GM12878 (cell line): ENCODE results near the gene LHX5. TPM values are rescaled to one million over a fixed set of nuclear protein-coding genes. Genes with fewer than 3 reads are reported as not detected.

Experiments
- ATAC-seq: fragments of 200-7000 bp; cut with Tn5 transposase; 3 replicates; pipeline ENCODE4 v1.9.1; 2020; ENCODE audit warnings: mild to moderate bottlenecking, moderate library complexity
- BruUV-seq: library from RNA; stranded (reverse); fragments of 400-500 nt; replicated peaks from 2 replicates; lab custom pipeline; 2021; lab: Mats Ljungman, UMichigan
- CTCF ChIA-PET: fragments of 300-600 bp; sonication (Branson Sonifier 250); formaldehyde crosslinking; extraction: SDS; loops from one replicate; lab custom pipeline; 2021; ENCODE audit warnings: inconsistent platforms; lab: Yijun Ruan, JAX
- POLR2A ChIA-PET: fragments of 350-600 bp; formaldehyde crosslinking; extraction: SDS; loops from one replicate; lab custom pipeline; 2021; ENCODE audit warnings: inconsistent platforms; lab: Charles Lee
- RAD21 ChIA-PET: fragments of 300-600 bp; sonication (Branson Sonifier 250); formaldehyde crosslinking; loops from one replicate; lab custom pipeline; 2023; ENCODE audit warnings: antibody characterized with exemption; ENCODE audit not compliant: unreplicated experiment; lab: Charles Lee
- SMC1A ChIA-PET: fragments of 300-600 bp; sonication (Branson Sonifier 250); formaldehyde crosslinking; loops from one replicate; lab custom pipeline; 2023; ENCODE audit not compliant: unreplicated experiment, uncharacterized antibody; lab: Charles Lee
- DNase-seq: peaks from one replicate; pipeline ENCODE4 v3.0.0-alpha.2; 2011; ENCODE audit warnings: low read depth, low spot score
- FAIRE-seq: peaks from 3 replicates; lab custom pipeline; 2011; peaks lifted over from hg19 to GRCh38; lab: Jason Lieb, UNC
- H2AFZ ChIP-seq: 2 replicates; pipeline ENCODE4 v1.6.0; 2011; ENCODE audit warnings: low read depth, low read length, control low read depth; ENCODE audit not compliant: control insufficient read depth
- H3K27ac ChIP-seq: 2 replicates; pipeline ENCODE4 v1.5.1; 2011; ENCODE audit warnings: control low read depth; ENCODE audit not compliant: control insufficient read depth, insufficient read depth
- H3K27me3 ChIP-seq, 2 experiments: replicated peaks in 1 of 2; 2 replicates each; pipeline versions ENCODE4 v1.6.0 to v1.6.1; 2011; ENCODE audit warnings: low read length in 1 of 2; ENCODE audit not compliant: control insufficient read depth in 2 of 2, insufficient read depth in 2 of 2
- H3K36me3 ChIP-seq, 2 experiments: 2 replicates each; pipeline ENCODE4 v1.5.1; 2011; ENCODE audit warnings: low read length in 1 of 2; ENCODE audit not compliant: control insufficient read depth in 2 of 2, insufficient read depth in 2 of 2
- H3K4me1 ChIP-seq: 2 replicates; pipeline ENCODE4 v1.6.1; 2011; ENCODE audit warnings: mild to moderate bottlenecking, low read length, moderate library complexity, mixed read lengths; ENCODE audit not compliant: control insufficient read depth, insufficient read depth
- H3K4me2 ChIP-seq: 2 replicates; pipeline ENCODE4 v1.6.0; 2011; ENCODE audit warnings: control low read depth; ENCODE audit not compliant: control insufficient read depth, insufficient read depth
- H3K4me3 ChIP-seq: fragments of 200-600 bp; sonication (generic); 2 replicates; pipeline ENCODE4 v1.5.1; 2016
- H3K79me2 ChIP-seq: 2 replicates; pipeline ENCODE4 v1.6.0; 2011; ENCODE audit warnings: low read length; ENCODE audit not compliant: control insufficient read depth, insufficient read depth
- H3K9ac ChIP-seq: 2 replicates; pipeline ENCODE4 v1.8.0; 2011; ENCODE audit warnings: low read length, control low read depth, mixed read lengths; ENCODE audit not compliant: control insufficient read depth, insufficient read depth
- H3K9me3 ChIP-seq: replicated peaks from 3 replicates; pipeline ENCODE4 v1.5.1; 2011; ENCODE audit warnings: mild to moderate bottlenecking, low read length; ENCODE audit not compliant: control insufficient read depth, insufficient read depth
- H4K20me1 ChIP-seq: 2 replicates; pipeline ENCODE4 v1.6.0; 2011; ENCODE audit not compliant: control insufficient read depth, insufficient read depth
- ASH2L ChIP-seq: fragments of 300-600, 200-600 bp; sonication (generic); IDR thresholded peaks from 2 replicates; pipeline ENCODE4 v1.6.1; 2017; ENCODE audit warnings: low read depth, mild to moderate bottlenecking, borderline replicate concordance
- BCL11A ChIP-seq: IDR thresholded peaks from 2 replicates; pipeline ENCODE4 v1.6.1; 2011; ENCODE audit warnings: low read depth, low read length
- BCLAF1 ChIP-seq: fragments of 450-650 bp; IDR thresholded peaks from 2 replicates; pipeline ENCODE4 v1.6.1; 2017; ENCODE audit warnings: antibody characterized with exemption, mild to moderate bottlenecking, moderate library complexity
- EGR1 ChIP-seq, 2 experiments: IDR thresholded peaks; 1 replicate in 1 of 2; 2 replicates in 1 of 2; pipeline ENCODE4 v1.6.1; 2011 to 2012; ENCODE audit warnings: low read depth in 2 of 2, low read length in 2 of 2, borderline replicate concordance in 1 of 2, mild to moderate bottlenecking in 1 of 2, moderate library complexity in 1 of 2
- ETV6 ChIP-seq, 2 experiments: fragments of 450-650 bp in 1 of 2; IDR thresholded peaks in 1 of 2; conservative IDR thresholded peaks in 1 of 2; 2 replicates each; pipeline ENCODE4 v1.6.1; 2014; ENCODE audit warnings: antibody characterized with exemption in 1 of 2, borderline replicate concordance in 1 of 2, low read depth in 1 of 2, mild to moderate bottlenecking in 1 of 2, moderate library complexity in 1 of 2
- IKZF1 ChIP-seq: fragments of 450-650 bp; conservative IDR thresholded peaks from 2 replicates; pipeline ENCODE4 v1.6.1; 2017; ENCODE audit warnings: antibody characterized with exemption, mild to moderate bottlenecking
- MEF2A ChIP-seq: IDR thresholded peaks from 2 replicates; pipeline ENCODE4 v1.6.1; 2011; ENCODE audit warnings: low read depth, mild to moderate bottlenecking, low read length, moderate library complexity; ENCODE audit not compliant: insufficient read depth
- MXI1 ChIP-seq: fragments of 150-350 bp; IDR thresholded peaks from 2 replicates; pipeline ENCODE4 v1.6.1; 2011; ENCODE audit warnings: low read depth, mild to moderate bottlenecking, inconsistent platforms, low read length, improper control_type of control experiment
- NFYB ChIP-seq: IDR thresholded peaks from 2 replicates; pipeline ENCODE4 v1.6.1; 2011; ENCODE audit warnings: low read depth, mild to moderate bottlenecking, low read length, improper control_type of control experiment, moderate library complexity; ENCODE audit not compliant: insufficient read depth
- PAX8 ChIP-seq: fragments of 450-650 bp; IDR thresholded peaks from 2 replicates; pipeline ENCODE4 v1.6.1; 2017; ENCODE audit warnings: mild to moderate bottlenecking, moderate library complexity
- PML ChIP-seq: IDR thresholded peaks from 2 replicates; pipeline ENCODE4 v1.6.1; 2012; ENCODE audit warnings: low read length, inconsistent platforms
- RCOR1 ChIP-seq: conservative IDR thresholded peaks from 2 replicates; pipeline ENCODE4 v1.6.1; 2012; ENCODE audit warnings: low read depth, low read length, improper control_type of control experiment
- SMARCA5 ChIP-seq: fragments of 450-650 bp; IDR thresholded peaks from 2 replicates; pipeline ENCODE4 v1.6.1; 2017; ENCODE audit warnings: mild to moderate bottlenecking
- TAF1 ChIP-seq: IDR thresholded peaks from 2 replicates; pipeline ENCODE4 v1.6.1; 2011; ENCODE audit warnings: mild to moderate bottlenecking, low read depth, low read length, borderline replicate concordance
- YY1 ChIP-seq: IDR thresholded peaks from 2 replicates; pipeline ENCODE4 v1.6.1; 2011; ENCODE audit warnings: low read depth, mild to moderate bottlenecking, low read length
- WGBS: methylation state at CpG from one replicate; pipeline ENCODE4 v1.1.6; 2016; ENCODE audit warnings: low lambda C conversion rate; ENCODE audit not compliant: insufficient replicate concordance, insufficient coverage; ENCODE audit errors: missing lambda C conversion rate; 5-methylcytosine and 5-hydroxymethylcytosine counted together
- in situ Hi-C: fragments of 300-500 bp; cut with MboI; formaldehyde crosslinking; loops from 9 replicates; pipeline ENCODE4 v1.14.3; 2018; ENCODE audit warnings: mixed read lengths
- intact Hi-C: fragments of 100-400 bp; cut with micrococcal nuclease; formaldehyde crosslinking; loops from one replicate; pipeline ENCODE4 v1.14.2; 2022; ENCODE audit not compliant: unreplicated experiment
- polyA plus RNA-seq, 11 experiments: library from polyadenylated mRNA; depleted of rRNA in 4 of 11; unstranded in 6 of 11; stranded (reverse) in 5 of 11; fragments of >200 nt; fragmentation: Nextera tagmentation in 4 of 11; fragmentation: Illumina TruSeq in 1 of 11; extraction: Ambion mirVana in 4 of 11; extraction: Trizol in 1 of 11; gene quantifications; 1 replicate in 1 of 11; 2 replicates in 10 of 11; pipeline versions ENCODE4 v1.2.1 to v1.2.3, GENCODE V29; 2011 to 2016; ENCODE audit warnings: inconsistent platforms in 2 of 11, missing spikeins in 2 of 11, low read depth in 1 of 11
- total RNA-seq, 4 experiments: library from RNA; depleted of rRNA in 3 of 4; stranded (reverse); fragments of >200 nt in 3 of 4; fragmentation: Illumina TruSeq in 1 of 4; extraction: Trizol in 1 of 4; gene quantifications; 2 replicates each; pipeline versions ENCODE4 v1.2.1 to v1.2.3, GENCODE V29; 2013 to 2021
- TF ChIP-seq, protein P1 (sequence below): fragments of 150-350 bp; IDR thresholded peaks from 2 replicates; pipeline ENCODE4 v1.6.1; 2016; ENCODE audit warnings: low read depth, low read length
- TF ChIP-seq, protein P2 (sequence below): IDR thresholded peaks from 2 replicates; pipeline ENCODE4 v1.6.1; 2012; ENCODE audit warnings: low read depth, low read length, improper control_type of control experiment

The LHX5 gene
- total and polyA plus RNA-seq, 10 of the 15 experiments (the other 5 are each of a cell fraction or from before 2014, with no cell fraction given): 0.03 TPM; not detected in 9

- Histone ChIP-seq H3K9me3 (no peaks in the 10 kb centered on the region; the same call in 2 of the 3 replicates), H2AFZ (no peak overlapping the region), H3K79me2 (no peaks in the 10 kb centered on the region), H3K4me1 (no peaks in the 10 kb centered on the region), H3K36me3 (no peaks in the 10 kb centered on the region), H3K27ac (no peak overlapping the region), H3K4me3 (no peak overlapping the region), H4K20me1 (no peaks in the 10 kb centered on the region), H3K4me2 (no peak overlapping the region), H3K9ac (no peak overlapping the region), H3K27me3 (peaks cover 24 to 47% of the 10 kb centered on the region in 2 experiments)
- in situ Hi-C loops (no loop called here), intact Hi-C loops (no loop called here)
- DNase-seq (no peak), ATAC-seq (no peak), FAIRE-seq (no peak)
- ChIA-PET RAD21 (no interaction called here), CTCF (no interaction called here), SMC1A (no interaction called here), POLR2A (no interaction called here)
- no TSS peak for BruUV-seq
- 17% methylated on average over 25 of the region's 26 CpGs for WGBS
- TF ChIP-seq MXI1 (no peak), ETV6 (conservative IDR thresholded peaks at IDR 0.05 in 1 of 2, IDR thresholded peaks at IDR 0.05 in 1 of 2; ENCODE audit: borderline replicate concordance in 1 of 2, low read depth in 1 of 2) (no peak), YY1 (no peak), ASH2L (no peak), NFYB (no peak), BCL11A (no peak), PML (no peak), PAX8 (no peak), IKZF1 (no peak), TAF1 (no peak), SMARCA5 (no peak), EGR1 (IDR thresholded peaks at IDR 0.05; ENCODE audit: borderline replicate concordance in 1 of 2, low read depth in 2 of 2, low read length in 2 of 2) (no peak), MEF2A (no peak), RCOR1 (no peak), BCLAF1 (no peak)
- TF ChIP-seq, protein P1, sequence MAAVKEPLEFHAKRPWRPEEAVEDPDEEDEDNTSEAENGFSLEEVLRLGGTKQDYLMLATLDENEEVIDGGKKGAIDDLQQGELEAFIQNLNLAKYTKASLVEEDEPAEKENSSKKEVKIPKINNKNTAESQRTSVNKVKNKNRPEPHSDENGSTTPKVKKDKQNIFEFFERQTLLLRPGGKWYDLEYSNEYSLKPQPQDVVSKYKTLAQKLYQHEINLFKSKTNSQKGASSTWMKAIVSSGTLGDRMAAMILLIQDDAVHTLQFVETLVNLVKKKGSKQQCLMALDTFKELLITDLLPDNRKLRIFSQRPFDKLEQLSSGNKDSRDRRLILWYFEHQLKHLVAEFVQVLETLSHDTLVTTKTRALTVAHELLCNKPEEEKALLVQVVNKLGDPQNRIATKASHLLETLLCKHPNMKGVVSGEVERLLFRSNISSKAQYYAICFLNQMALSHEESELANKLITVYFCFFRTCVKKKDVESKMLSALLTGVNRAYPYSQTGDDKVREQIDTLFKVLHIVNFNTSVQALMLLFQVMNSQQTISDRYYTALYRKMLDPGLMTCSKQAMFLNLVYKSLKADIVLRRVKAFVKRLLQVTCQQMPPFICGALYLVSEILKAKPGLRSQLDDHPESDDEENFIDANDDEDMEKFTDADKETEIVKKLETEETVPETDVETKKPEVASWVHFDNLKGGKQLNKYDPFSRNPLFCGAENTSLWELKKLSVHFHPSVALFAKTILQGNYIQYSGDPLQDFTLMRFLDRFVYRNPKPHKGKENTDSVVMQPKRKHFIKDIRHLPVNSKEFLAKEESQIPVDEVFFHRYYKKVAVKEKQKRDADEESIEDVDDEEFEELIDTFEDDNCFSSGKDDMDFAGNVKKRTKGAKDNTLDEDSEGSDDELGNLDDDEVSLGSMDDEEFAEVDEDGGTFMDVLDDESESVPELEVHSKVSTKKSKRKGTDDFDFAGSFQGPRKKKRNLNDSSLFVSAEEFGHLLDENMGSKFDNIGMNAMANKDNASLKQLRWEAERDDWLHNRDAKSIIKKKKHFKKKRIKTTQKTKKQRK: no peak
- TF ChIP-seq, protein P2, sequence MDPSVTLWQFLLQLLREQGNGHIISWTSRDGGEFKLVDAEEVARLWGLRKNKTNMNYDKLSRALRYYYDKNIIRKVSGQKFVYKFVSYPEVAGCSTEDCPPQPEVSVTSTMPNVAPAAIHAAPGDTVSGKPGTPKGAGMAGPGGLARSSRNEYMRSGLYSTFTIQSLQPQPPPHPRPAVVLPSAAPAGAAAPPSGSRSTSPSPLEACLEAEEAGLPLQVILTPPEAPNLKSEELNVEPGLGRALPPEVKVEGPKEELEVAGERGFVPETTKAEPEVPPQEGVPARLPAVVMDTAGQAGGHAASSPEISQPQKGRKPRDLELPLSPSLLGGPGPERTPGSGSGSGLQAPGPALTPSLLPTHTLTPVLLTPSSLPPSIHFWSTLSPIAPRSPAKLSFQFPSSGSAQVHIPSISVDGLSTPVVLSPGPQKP: no peak
Measured at GRCh38 chr12:113466454-113467141, 5.1 kb downstream of the LHX5 start.
